ENCODE measurements around the gene ST3GAL3. TPM values are rescaled to one million over a fixed set of nuclear protein-coding genes. Genes with fewer than 3 reads are reported as not detected.

The ST3GAL3 gene
- total and polyA plus RNA-seq, 12 donors: 14.5 to 39.3 (median 31.7) TPM

DNA sequence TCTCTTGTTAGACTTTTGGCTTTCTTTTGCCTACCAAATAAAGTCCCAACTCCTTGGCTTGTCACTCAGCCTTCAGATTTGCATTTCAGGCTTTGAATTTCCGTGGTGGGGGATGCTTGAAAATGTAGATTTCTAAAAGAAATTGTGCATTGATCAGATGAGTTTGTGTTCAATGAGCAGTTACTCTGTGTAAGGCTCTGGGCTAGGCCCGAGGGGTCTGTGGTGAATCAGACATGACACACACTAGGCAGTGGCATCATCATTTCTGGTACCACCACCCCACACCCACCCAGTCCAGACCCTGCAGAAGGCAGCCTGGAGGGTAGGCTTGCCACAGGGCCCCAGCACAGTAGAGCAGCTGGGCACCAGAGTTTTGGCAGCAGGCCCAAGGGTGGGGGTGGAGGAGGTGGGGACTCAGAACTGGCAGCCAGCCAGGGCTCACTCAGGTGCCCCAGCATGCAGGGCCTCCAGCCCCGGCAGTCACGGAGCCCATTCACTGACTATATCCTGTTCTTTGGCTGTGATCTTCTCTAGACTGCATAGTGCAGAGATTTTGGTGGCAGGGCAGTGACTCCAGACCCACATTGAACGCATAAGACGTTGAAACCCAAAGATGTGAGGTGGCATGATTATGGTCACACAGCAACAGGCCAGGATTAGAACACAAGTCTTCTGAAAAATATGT, 129.1 kb downstream of the ST3GAL3 start:
- TF ChIP-seq, protein P1, sequence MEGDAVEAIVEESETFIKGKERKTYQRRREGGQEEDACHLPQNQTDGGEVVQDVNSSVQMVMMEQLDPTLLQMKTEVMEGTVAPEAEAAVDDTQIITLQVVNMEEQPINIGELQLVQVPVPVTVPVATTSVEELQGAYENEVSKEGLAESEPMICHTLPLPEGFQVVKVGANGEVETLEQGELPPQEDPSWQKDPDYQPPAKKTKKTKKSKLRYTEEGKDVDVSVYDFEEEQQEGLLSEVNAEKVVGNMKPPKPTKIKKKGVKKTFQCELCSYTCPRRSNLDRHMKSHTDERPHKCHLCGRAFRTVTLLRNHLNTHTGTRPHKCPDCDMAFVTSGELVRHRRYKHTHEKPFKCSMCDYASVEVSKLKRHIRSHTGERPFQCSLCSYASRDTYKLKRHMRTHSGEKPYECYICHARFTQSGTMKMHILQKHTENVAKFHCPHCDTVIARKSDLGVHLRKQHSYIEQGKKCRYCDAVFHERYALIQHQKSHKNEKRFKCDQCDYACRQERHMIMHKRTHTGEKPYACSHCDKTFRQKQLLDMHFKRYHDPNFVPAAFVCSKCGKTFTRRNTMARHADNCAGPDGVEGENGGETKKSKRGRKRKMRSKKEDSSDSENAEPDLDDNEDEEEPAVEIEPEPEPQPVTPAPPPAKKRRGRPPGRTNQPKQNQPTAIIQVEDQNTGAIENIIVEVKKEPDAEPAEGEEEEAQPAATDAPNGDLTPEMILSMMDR (IDR thresholded peaks at IDR 0.05): no peak
- Histone ChIP-seq H3K9me3 (peaks cover 0 to 3% (median 0%) of the 10 kb centered on the region in 11 donors), H3K27ac (no peak overlapping the region), H3K27me3 (no peaks in the 10 kb centered on the region), H3K36me3 (peaks cover 0 to 31% (median 4%) of the 10 kb centered on the region in 9 donors), H3K4me3 (no peak overlapping the region), H3K4me1 (peaks cover 2 to 66% (median 30%) of the 10 kb centered on the region in 9 donors)
- ATAC-seq (peak; percentile 25 to 91 (median 74)), DNase-seq (peak; percentile 61 to 62)
- intact Hi-C loops (cut with DNase I): no loop called here
- WGBS, 2 donors: 51 to 56% methylated on average over 6 of the region's 6 CpGs

DNA sequence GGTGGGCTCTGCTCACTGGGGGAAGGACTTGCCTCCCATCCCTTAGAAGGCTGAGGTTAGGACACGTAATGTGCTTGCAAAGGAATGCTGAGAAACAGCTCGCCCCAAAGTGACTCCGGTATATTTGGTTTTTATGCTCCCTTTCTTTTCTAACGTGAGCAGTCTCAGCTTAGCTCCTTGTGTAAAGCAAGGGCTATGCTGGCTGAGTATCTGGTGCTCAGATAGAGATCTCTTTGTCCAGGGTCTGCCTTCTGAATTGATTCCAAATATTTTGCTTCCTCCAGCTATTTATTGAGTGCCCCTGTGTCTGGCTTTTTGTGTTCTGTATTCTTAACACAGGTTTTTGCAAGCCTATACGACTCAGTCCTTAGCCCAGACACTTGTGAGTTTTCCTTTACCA, 131.7 kb downstream of the ST3GAL3 start:
- ATAC-seq (no peak), DNase-seq (no peak)
- Histone ChIP-seq H3K36me3 (peaks cover 0 to 46% (median 14%) of the 10 kb centered on the region in 9 donors), H3K27ac (no peak overlapping the region), H3K27me3 (no peaks in the 10 kb centered on the region), H3K4me3 (no peak overlapping the region), H3K4me1 (peaks cover 2 to 44% (median 27%) of the 10 kb centered on the region in 9 donors), H3K9me3 (peaks cover 0 to 15% (median 0%) of the 10 kb centered on the region in 11 donors)
- TF ChIP-seq, protein P1 (IDR thresholded peaks at IDR 0.05): no peak
- 92% methylated on average over 5 of the region's 5 CpGs for whole genome bisulfite sequencing, 2 donors
- intact Hi-C loops (cut with DNase I): no loop called here

DNA sequence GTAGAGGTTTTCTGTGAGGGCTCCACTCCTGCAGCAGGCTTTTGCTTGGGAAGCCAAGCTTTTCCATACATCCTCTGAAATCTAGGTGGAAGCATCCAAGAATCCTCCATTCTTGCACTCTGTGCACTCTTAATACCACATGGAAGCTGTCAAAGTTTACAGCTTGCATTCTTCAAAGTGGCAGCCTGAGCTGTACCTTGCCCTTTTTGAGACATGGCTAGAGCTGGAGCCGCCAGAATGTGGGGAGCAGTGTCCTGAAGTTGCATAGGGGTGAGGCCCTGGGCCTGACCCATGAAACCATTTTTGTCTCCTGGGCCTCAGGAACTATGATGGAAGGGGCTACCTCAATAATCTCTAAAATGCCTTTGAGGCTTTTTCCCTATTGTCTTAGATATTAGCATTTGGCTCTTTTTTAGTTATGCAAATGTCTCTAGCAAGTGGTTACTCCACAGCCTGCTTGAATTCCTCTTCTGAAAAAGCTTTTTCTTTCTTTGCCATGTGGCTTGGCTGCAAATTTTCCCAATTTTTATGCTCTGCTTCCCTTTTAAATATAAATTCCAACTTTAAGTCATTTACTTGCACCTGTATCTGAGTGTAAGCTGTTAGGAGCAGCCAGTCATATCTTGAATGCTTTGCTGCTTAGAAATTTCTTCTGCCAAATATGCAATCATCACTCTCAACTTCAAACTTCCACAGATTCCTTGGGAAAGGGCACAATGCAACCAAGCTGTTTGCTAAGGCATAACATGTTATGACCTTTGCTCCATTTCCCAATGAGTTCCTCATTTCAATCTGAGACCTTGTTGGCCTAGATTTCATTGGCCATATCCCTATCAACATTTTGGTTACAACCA, 134.2 kb downstream of the ST3GAL3 start:
- intact Hi-C loops (cut with DNase I): no loop called here
- H3K4me1 ChIP-seq: peaks cover 0 to 19% (median 4%) of the 10 kb centered on the region in 9 donors
- no peak overlapping the region for H3K27ac ChIP-seq
- DNase-seq (no peak), ATAC-seq (no peak)
- peaks cover 0 to 15% (median 0%) of the 10 kb centered on the region in 11 donors for H3K9me3 ChIP-seq
- H3K36me3 ChIP-seq: peaks cover 0 to 49% (median 14%) of the 10 kb centered on the region in 9 donors
- H3K4me3 ChIP-seq: no peak overlapping the region
- 88 to 98% methylated on average over 1 of the region's 1 CpG for WGBS, 2 donors
- TF ChIP-seq, protein P1 (IDR thresholded peaks at IDR 0.05): no peak
- no peaks in the 10 kb centered on the region for H3K27me3 ChIP-seq

DNA sequence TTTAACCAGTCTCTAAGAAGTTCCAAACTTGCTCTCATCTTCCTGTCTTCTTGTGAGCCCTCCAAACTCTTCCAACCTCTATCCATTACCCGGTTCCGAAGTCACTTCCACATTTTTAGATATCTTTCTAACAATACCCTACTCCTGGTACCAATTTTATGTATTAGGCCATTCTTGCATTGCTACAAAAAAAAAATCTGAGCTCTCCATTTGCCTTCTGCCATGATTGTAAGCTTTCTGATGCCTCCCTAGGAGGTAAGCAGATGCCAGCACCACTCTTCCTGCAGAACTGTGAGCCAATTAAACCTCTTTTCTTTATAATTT, 134.8 kb downstream of the ST3GAL3 start:
- peaks cover 0 to 49% (median 14%) of the 10 kb centered on the region in 9 donors for H3K36me3 ChIP-seq
- H3K9me3 ChIP-seq: peaks cover 0 to 15% (median 0%) of the 10 kb centered on the region in 11 donors
- no peaks in the 10 kb centered on the region for H3K27me3 ChIP-seq
- TF ChIP-seq, protein P1 (IDR thresholded peaks at IDR 0.05): no peak
- no peak for ATAC-seq
- DNase-seq: no peak
- no peak overlapping the region for H3K27ac ChIP-seq
- H3K4me1 ChIP-seq: peaks cover 0 to 17% (median 0%) of the 10 kb centered on the region in 9 donors
- H3K4me3 ChIP-seq: no peak overlapping the region
- WGBS, 2 donors: 96 to 100% methylated on average over 2 of the region's 2 CpGs
- intact Hi-C loops (cut with DNase I): no loop called here
